NCI-H510A (cell line): Measurements from ENCODE around the gene TDRKH.
"Not testable (repeated sequence)": the region's sequence is repeated elsewhere in the genome, so short reads cannot be mapped to it uniquely, and the experiment has no call there.

Experiments
- DNase-seq: peaks from one replicate; lab custom pipeline; 2025; lab: John Stamatoyannopoulos, UW

TDRKH gene

GRCh38 chr1:151802372-151802771, 12.1 kb upstream of the TDRKH start:
- DNase-seq: no peak

GRCh38 chr1:151801846-151802245, 11.5 kb upstream of the TDRKH start:
- DNase-seq: no peak

GRCh38 chr1:151801310-151801820, 11.1 kb upstream of the TDRKH start:
- no peak for DNase-seq

GRCh38 chr1:151800830-151801229, 10.5 kb upstream of the TDRKH start:
- no peak for DNase-seq

- DNase-seq: no peak
Observed at GRCh38 chr1:151799179-151800022, 9.1 kb upstream of the TDRKH start.

GRCh38 chr1:151798571-151798970, 8.3 kb upstream of the TDRKH start:
- DNase-seq: no peak

GRCh38 chr1:151790940-151791651, 796 bp upstream of the TDRKH start:
- DNase-seq: peak; percentile 3

GRCh38 chr1:151787689-151788088, 2.6 kb downstream of the TDRKH start:
- no peak for DNase-seq

- DNase-seq: no peak
Observed at GRCh38 chr1:151783796-151784195, 6.5 kb downstream of the TDRKH start.

- DNase-seq: no peak
Observed at GRCh38 chr1:151782741-151783140, 7.6 kb downstream of the TDRKH start.

GRCh38 chr1:151782026-151782425, 8.3 kb downstream of the TDRKH start:
- DNase-seq: not testable (repeated sequence)

- not testable (repeated sequence) for DNase-seq
Observed at GRCh38 chr1:151780736-151781135, 9.6 kb downstream of the TDRKH start.

GRCh38 chr1:151779852-151780251, 10.4 kb downstream of the TDRKH start:
- DNase-seq: no peak

- no peak for DNase-seq
Observed at GRCh38 chr1:151777317-151777716, 13.0 kb downstream of the TDRKH start.

- no peak for DNase-seq
Observed at GRCh38 chr1:151776665-151777062, 13.6 kb downstream of the TDRKH start.

- DNase-seq: no peak
Observed at GRCh38 chr1:151775894-151776664, 14.2 kb downstream of the TDRKH start.

- no peak for DNase-seq
Observed at GRCh38 chr1:151774256-151774922, 15.9 kb downstream of the TDRKH start.

GRCh38 chr1:151773702-151774101, 16.6 kb downstream of the TDRKH start:
- no peak for DNase-seq

- DNase-seq: not testable (repeated sequence)
Observed at GRCh38 chr1:151769270-151769669, 21.0 kb downstream of the TDRKH start.

GRCh38 chr1:151768351-151769066, 21.8 kb downstream of the TDRKH start:
- DNase-seq: peak; percentile 4

- DNase-seq: no peak
Observed at GRCh38 chr1:151763990-151764389, 26.3 kb downstream of the TDRKH start.
